ENCODE results near the gene PRRX1. TPM values are rescaled to one million over a fixed set of nuclear protein-coding genes. Genes with fewer than 3 reads are reported as not detected.

The PRRX1 gene
- total and polyA plus RNA-seq, 12 donors: 23.0 to 113 (median 97.7) TPM

- DNase-seq (no peak), ATAC-seq (no peak)
- Histone ChIP-seq H3K4me3 (no peak overlapping the region), H3K36me3 (no peaks in the 10 kb centered on the region), H3K4me1 (peaks cover 0 to 26% (median 19%) of the 10 kb centered on the region in 9 donors), H3K27ac (peak overlapping the region in 4 of 10 donors; percentile 21 to 79 (median 46)), H3K27me3 (no peaks in the 10 kb centered on the region), H3K9me3 (peaks cover 0 to 6% (median 0%) of the 10 kb centered on the region in 11 donors)
- TF ChIP-seq, protein P1, sequence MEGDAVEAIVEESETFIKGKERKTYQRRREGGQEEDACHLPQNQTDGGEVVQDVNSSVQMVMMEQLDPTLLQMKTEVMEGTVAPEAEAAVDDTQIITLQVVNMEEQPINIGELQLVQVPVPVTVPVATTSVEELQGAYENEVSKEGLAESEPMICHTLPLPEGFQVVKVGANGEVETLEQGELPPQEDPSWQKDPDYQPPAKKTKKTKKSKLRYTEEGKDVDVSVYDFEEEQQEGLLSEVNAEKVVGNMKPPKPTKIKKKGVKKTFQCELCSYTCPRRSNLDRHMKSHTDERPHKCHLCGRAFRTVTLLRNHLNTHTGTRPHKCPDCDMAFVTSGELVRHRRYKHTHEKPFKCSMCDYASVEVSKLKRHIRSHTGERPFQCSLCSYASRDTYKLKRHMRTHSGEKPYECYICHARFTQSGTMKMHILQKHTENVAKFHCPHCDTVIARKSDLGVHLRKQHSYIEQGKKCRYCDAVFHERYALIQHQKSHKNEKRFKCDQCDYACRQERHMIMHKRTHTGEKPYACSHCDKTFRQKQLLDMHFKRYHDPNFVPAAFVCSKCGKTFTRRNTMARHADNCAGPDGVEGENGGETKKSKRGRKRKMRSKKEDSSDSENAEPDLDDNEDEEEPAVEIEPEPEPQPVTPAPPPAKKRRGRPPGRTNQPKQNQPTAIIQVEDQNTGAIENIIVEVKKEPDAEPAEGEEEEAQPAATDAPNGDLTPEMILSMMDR (IDR thresholded peaks at IDR 0.05): no peak
- intact Hi-C loops (cut with DNase I): no loop called here
These were observed 43.2 kb downstream of the PRRX1 start for GRCh38 chr1:170707117-170707516.

DNA sequence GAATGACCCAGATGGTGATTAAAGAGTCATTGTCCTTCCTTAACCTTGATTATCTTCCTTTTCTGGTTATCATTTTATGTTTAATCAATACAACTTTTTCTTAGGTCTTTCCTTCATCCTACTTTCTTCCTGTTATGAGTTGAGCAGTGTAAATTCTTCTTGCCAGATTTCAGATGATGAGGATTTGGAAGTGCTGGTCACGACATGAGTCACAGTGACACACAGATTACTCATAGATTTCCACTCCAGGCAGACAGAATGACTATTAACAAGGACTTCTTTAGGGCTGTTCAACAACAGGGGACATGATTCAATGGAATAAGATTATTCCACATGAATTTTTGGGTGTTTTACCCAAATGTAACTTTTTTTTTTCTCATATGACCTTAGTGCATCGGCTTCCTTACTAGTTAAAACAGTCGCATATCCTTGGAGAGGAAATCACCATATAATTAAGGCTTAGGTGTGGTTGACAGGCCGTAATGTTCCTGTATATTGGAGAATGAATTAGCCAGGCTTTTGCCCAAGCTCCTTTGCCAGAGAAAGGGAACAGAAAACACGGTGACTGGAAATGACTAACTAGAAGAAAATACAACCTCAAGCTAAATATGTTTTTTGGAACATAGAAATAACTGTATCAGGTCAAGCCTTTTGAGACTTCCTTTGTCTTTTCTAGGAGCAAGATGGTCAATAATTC is 44.2 kb downstream of the PRRX1 start:
- Histone ChIP-seq H3K4me1 (peaks cover 0 to 21% (median 15%) of the 10 kb centered on the region in 9 donors), H3K27me3 (no peaks in the 10 kb centered on the region), H3K9me3 (peaks cover 0 to 6% (median 0%) of the 10 kb centered on the region in 11 donors), H3K36me3 (no peaks in the 10 kb centered on the region), H3K4me3 (no peak overlapping the region), H3K27ac (peak overlapping the region in 8 of 10 donors; percentile 5 to 79 (median 53))
- 55 to 63% methylated on average over 5 of the region's 5 CpGs for WGBS, 2 donors
- DNase-seq (no peak), ATAC-seq (peak; percentile 58 to 96 (median 74))
- TF ChIP-seq, protein P1 (IDR thresholded peaks at IDR 0.05): no peak
- intact Hi-C loops (cut with DNase I): no loop called here

- intact Hi-C loops (cut with DNase I): no loop called here
- H3K36me3 ChIP-seq: no peaks in the 10 kb centered on the region
- no peak overlapping the region for H3K4me3 ChIP-seq
- H3K27ac ChIP-seq: peak overlapping the region in 1 of 10 donors; percentile 31
- H3K4me1 ChIP-seq: peaks cover 0 to 36% (median 18%) of the 10 kb centered on the region in 9 donors
- H3K9me3 ChIP-seq: peaks cover 0 to 6% (median 0%) of the 10 kb centered on the region in 11 donors
- peak in 1 of 8 donors; percentile 44 for ATAC-seq
- TF ChIP-seq, protein P1 (IDR thresholded peaks at IDR 0.05): no peak
- DNase-seq: no peak
- no peaks in the 10 kb centered on the region for H3K27me3 ChIP-seq
These were observed 47.8 kb downstream of the PRRX1 start for GRCh38 chr1:170711682-170712081.

- peaks cover 0 to 6% (median 0%) of the 10 kb centered on the region in 11 donors for H3K9me3 ChIP-seq
- peaks cover 0 to 47% (median 14%) of the 10 kb centered on the region in 9 donors for H3K4me1 ChIP-seq
- peaks cover 0 to 13% (median 0%) of the 10 kb centered on the region in 9 donors for H3K36me3 ChIP-seq
- intact Hi-C loops (cut with DNase I): no loop called here
- 90 to 94% methylated on average over 5 of the region's 5 CpGs for WGBS, 2 donors
- no peaks in the 10 kb centered on the region for H3K27me3 ChIP-seq
- ATAC-seq: no peak
- TF ChIP-seq, protein P1 (IDR thresholded peaks at IDR 0.05): no peak
- DNase-seq: no peak
- H3K4me3 ChIP-seq: no peak overlapping the region
- no peak overlapping the region for H3K27ac ChIP-seq
These were observed 50.2 kb downstream of the PRRX1 start for GRCh38 chr1:170714163-170714562.

All from heart right ventricle (tissue), 16 donors.